Fibroblast of lung (primary cell): ENCODE results near the gene PLEKHA5.

ENCODE experiments used
- EZH2 ChIP-seq: IDR thresholded peaks from 2 replicates; pipeline ENCODE4 v1.5.1; 2012; ENCODE audit warnings: low read length, control low read depth, mild to moderate bottlenecking; ENCODE audit errors: missing control alignments
- TF ChIP-seq, protein P1 (sequence below), 2 donors: IDR thresholded peaks in 1 of 2; conservative IDR thresholded peaks in 1 of 2; 1 replicate in 1 of 2; 2 replicates in 1 of 2; pipeline ENCODE4 v1.5.1; 2011 to 2012; ENCODE audit warnings: low read length in 2 of 2, control low read depth in 1 of 2, inconsistent platforms in 1 of 2, low read depth in 1 of 2, mild to moderate bottlenecking in 1 of 2

DNA sequence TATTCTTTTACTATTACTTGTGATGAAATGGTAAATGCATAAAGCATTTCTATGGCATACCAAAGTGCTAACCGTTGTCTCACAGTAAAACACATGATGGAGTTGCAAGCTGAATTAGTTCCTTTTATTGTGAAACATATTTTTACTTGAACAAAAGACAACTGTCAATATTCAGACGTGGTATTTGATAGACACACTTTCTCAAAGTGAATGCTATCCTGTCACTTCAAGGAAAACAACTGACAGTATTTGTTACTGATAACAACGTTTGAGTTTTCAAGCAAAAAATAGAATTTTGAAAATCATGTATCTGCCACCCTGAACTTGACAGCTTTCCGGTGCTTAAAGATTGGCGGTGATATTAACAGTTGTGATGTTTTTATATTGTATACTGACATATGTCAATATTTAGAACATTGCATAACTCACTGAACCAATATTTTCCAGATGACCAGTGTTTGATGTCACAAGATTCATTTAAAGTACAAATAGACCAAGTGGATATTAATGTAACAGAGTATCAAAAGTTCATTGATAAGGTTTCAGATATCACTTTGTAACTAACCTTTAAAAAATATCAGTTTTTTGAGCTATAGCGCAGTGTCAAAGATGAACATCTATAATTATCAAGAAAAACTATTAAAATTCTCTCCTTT is 156.4 kb downstream of the PLEKHA5 start:
- TF ChIP-seq, protein P1, sequence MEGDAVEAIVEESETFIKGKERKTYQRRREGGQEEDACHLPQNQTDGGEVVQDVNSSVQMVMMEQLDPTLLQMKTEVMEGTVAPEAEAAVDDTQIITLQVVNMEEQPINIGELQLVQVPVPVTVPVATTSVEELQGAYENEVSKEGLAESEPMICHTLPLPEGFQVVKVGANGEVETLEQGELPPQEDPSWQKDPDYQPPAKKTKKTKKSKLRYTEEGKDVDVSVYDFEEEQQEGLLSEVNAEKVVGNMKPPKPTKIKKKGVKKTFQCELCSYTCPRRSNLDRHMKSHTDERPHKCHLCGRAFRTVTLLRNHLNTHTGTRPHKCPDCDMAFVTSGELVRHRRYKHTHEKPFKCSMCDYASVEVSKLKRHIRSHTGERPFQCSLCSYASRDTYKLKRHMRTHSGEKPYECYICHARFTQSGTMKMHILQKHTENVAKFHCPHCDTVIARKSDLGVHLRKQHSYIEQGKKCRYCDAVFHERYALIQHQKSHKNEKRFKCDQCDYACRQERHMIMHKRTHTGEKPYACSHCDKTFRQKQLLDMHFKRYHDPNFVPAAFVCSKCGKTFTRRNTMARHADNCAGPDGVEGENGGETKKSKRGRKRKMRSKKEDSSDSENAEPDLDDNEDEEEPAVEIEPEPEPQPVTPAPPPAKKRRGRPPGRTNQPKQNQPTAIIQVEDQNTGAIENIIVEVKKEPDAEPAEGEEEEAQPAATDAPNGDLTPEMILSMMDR (conservative IDR thresholded peaks at IDR 0.05 in 1 of 2, IDR thresholded peaks at IDR 0.05 in 1 of 2; ENCODE audit: low read depth in 1 of 2, low read length in 2 of 2): no peak
- no peak for TF ChIP-seq EZH2
